A673 (cell line): ENCODE measurements around the gene CLEC4C. TPM values are rescaled to one million over a fixed set of nuclear protein-coding genes. Genes with fewer than 3 reads are reported as not detected.

ENCODE experiments used
- BruUV-seq: library from RNA; stranded (reverse); fragments of 400-500 nt; replicated peaks from 2 replicates; lab custom pipeline; 2021; lab: Mats Ljungman, UMichigan
- CTCF ChIA-PET: fragments of 300-600 bp; sonication (Branson Sonifier 250); formaldehyde crosslinking; loops from one replicate; lab custom pipeline; 2022; ENCODE audit warnings: antibody characterized with exemption; lab: Charles Lee
- POLR2A ChIA-PET: fragments of 300-600 bp; sonication (Branson Sonifier 250); formaldehyde crosslinking; loops from one replicate; lab custom pipeline; 2022; ENCODE audit warnings: antibody characterized with exemption; ENCODE audit not compliant: low non-redundant PET; lab: Charles Lee
- DNase-seq: peaks from one replicate; pipeline ENCODE4 v3.0.0-alpha.2; 2015; ENCODE audit warnings: low spot score
- H3K27ac ChIP-seq: fragments of 200-600 bp; sonication (generic); 2 replicates; pipeline ENCODE4 v1.5.1; 2016; ENCODE audit warnings: mixed run types, low read depth, mild to moderate bottlenecking, mixed read lengths, antibody characterized with exemption, low read length; ENCODE audit not compliant: poor library complexity, severe bottlenecking
- H3K27me3 ChIP-seq: fragments of 200-600 bp; sonication (generic); replicated peaks from 2 replicates; pipeline ENCODE4 v1.6.1; 2017; ENCODE audit warnings: mixed run types, low read depth, mild to moderate bottlenecking, mixed read lengths, antibody characterized with exemption, low read length; ENCODE audit not compliant: insufficient read depth, poor library complexity
- H3K36me3 ChIP-seq: fragments of 200-600 bp; sonication (generic); 2 replicates; pipeline ENCODE4 v1.6.1; 2016; ENCODE audit warnings: mixed run types, mild to moderate bottlenecking, mixed read lengths, antibody characterized with exemption, low read length; ENCODE audit not compliant: insufficient read depth, poor library complexity, severe bottlenecking
- H3K4me1 ChIP-seq: fragments of 200-600 bp; sonication (generic); 2 replicates; pipeline ENCODE4 v1.6.1; 2017; ENCODE audit warnings: mixed run types, mild to moderate bottlenecking, mixed read lengths, antibody characterized with exemption, low read length; ENCODE audit not compliant: insufficient read depth, poor library complexity, severe bottlenecking
- H3K4me3 ChIP-seq: fragments of 200-600 bp; sonication (generic); 2 replicates; pipeline ENCODE4 v1.5.1; 2016; ENCODE audit warnings: low read depth, mixed run types, mild to moderate bottlenecking, mixed read lengths, low read length; ENCODE audit not compliant: poor library complexity, severe bottlenecking
- H3K9me3 ChIP-seq: fragments of 200-600 bp; sonication (generic); 2 replicates; pipeline ENCODE4 v1.6.1; 2016; ENCODE audit warnings: mixed run types, low read depth, mild to moderate bottlenecking, mixed read lengths, antibody characterized with exemption, low read length; ENCODE audit not compliant: poor library complexity, severe bottlenecking
- CTCF ChIP-seq: fragments of 300-800, 200-600 bp; sonication (generic); conservative IDR thresholded peaks from 2 replicates; pipeline ENCODE4 v1.5.1; 2017; ENCODE audit warnings: low read depth, mild to moderate bottlenecking, antibody characterized with exemption, low read length, moderate library complexity, mixed read lengths
- EZH2 ChIP-seq: fragments of 200-600 bp; sonication (generic); IDR thresholded peaks from 2 replicates; pipeline ENCODE4 v1.6.1; 2017; ENCODE audit warnings: borderline replicate concordance, low read depth, mild to moderate bottlenecking, mixed read lengths, antibody characterized with exemption, low read length; ENCODE audit not compliant: poor library complexity, severe bottlenecking
- intact Hi-C: fragments of 100-400 bp; cut with micrococcal nuclease; formaldehyde crosslinking; loops from one replicate; pipeline ENCODE4 v1.10.0; 2022; ENCODE audit not compliant: unreplicated experiment
- total RNA-seq: library from RNA; stranded (reverse); gene quantifications from 2 replicates; pipeline ENCODE4 v1.2.3, GENCODE V29; 2021

Gene CLEC4C
- total RNA-seq, 1 experiment from 2014 or later = not detected

DNA sequence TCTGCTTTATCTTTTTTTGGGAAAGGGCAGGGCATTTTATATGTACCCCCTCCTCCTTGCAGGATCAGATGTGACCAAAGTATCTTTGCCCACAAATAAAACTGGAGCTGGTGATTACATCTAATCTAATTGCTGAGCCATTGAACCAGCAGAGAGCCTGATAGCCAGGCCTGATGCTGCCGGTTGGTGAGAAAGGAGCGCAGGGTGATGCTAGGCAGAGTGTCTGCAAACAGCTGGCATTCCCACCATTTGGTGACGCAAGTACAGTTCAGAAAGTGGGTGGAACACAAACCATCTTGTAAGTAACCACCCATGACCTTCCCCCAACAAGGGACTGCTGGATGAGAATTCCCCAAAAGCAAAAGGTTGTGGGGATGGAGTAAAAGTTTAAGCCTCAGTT, 23.2 kb downstream of the CLEC4C start:
- no peak for DNase-seq
- Histone ChIP-seq H3K27me3 (no peaks in the 10 kb centered on the region), H3K9me3 (no peaks in the 10 kb centered on the region), H3K4me1 (no peaks in the 10 kb centered on the region), H3K4me3 (no peak overlapping the region), H3K27ac (no peak overlapping the region), H3K36me3 (no peaks in the 10 kb centered on the region)
- intact Hi-C loops = no loop called here
- BruUV-seq = no TSS peak
- POLR2A ChIA-PET = no interaction called here
- CTCF ChIA-PET = no interaction called here
- TF ChIP-seq CTCF (no peak), EZH2 (no peak)

GRCh38 chr12:7719946-7720730, 27.0 kb downstream of the CLEC4C start:
- H3K9me3 ChIP-seq = no peaks in the 10 kb centered on the region
- ChIA-PET CTCF (no interaction called here), POLR2A (no interaction called here)
- intact Hi-C loops = no loop called here
- TF ChIP-seq EZH2 = no peak
- no peak for TF ChIP-seq CTCF
- H3K4me3 ChIP-seq = no peak overlapping the region
- no peak for DNase-seq
- H3K27me3 ChIP-seq = no peaks in the 10 kb centered on the region
- H3K27ac ChIP-seq = no peak overlapping the region
- H3K4me1 ChIP-seq = no peaks in the 10 kb centered on the region
- BruUV-seq = no TSS peak
- no peaks in the 10 kb centered on the region for H3K36me3 ChIP-seq

GRCh38 chr12:7716381-7716780, 30.8 kb downstream of the CLEC4C start:
- DNase-seq = no peak
- BruUV-seq = no TSS peak
- intact Hi-C loops = no loop called here
- CTCF ChIA-PET = no interaction called here
- no peaks in the 10 kb centered on the region for H3K36me3 ChIP-seq
- TF ChIP-seq CTCF = 0 out of 2 replicates have a peak, but pooled peaks have one; percentile 15
- no peak for TF ChIP-seq EZH2
- no peak overlapping the region for H3K4me3 ChIP-seq
- H3K4me1 ChIP-seq = no peaks in the 10 kb centered on the region
- H3K27me3 ChIP-seq = no peaks in the 10 kb centered on the region
- POLR2A ChIA-PET = no interaction called here
- no peaks in the 10 kb centered on the region for H3K9me3 ChIP-seq
- H3K27ac ChIP-seq = no peak overlapping the region
